Parathyroid adenoma (tissue), 2 donors: Measurements from ENCODE around the gene ZSCAN9.

Experiments used
- H2AFZ ChIP-seq: fragments of 300-600 bp; sonication (generic); one replicate; pipeline ENCODE4 v1.7.0; 2017; ENCODE audit warnings: antibody characterized with exemption, mild to moderate bottlenecking
- H3K27ac ChIP-seq: fragments of 300-600 bp; sonication (generic); one replicate; pipeline ENCODE4 v1.7.0; 2017
- H3K27me3 ChIP-seq: fragments of 300-600 bp; sonication (generic); one replicate; pipeline ENCODE4 v1.7.0; 2017; ENCODE audit warnings: low read length; ENCODE audit not compliant: control insufficient read depth, insufficient read depth
- H3K36me3 ChIP-seq: fragments of 300-600 bp; sonication (generic); one replicate; pipeline ENCODE4 v1.7.0; 2017; ENCODE audit warnings: low read length; ENCODE audit not compliant: control insufficient read depth, insufficient read depth
- H3K4me1 ChIP-seq: fragments of 300-600 bp; sonication (generic); one replicate; pipeline ENCODE4 v1.7.0; 2017; ENCODE audit warnings: control low read depth
- H3K4me2 ChIP-seq: fragments of 300-600 bp; sonication (generic); one replicate; pipeline ENCODE4 v1.7.0; 2017; ENCODE audit warnings: low read length
- H3K4me3 ChIP-seq: fragments of 300-600 bp; sonication (generic); one replicate; pipeline ENCODE4 v1.7.0; 2017; ENCODE audit warnings: low read depth, low read length
- H3K79me2 ChIP-seq: fragments of 300-600 bp; sonication (generic); one replicate; pipeline ENCODE4 v1.7.0; 2017; ENCODE audit warnings: control low read depth
- H3K9ac ChIP-seq: fragments of 300-600 bp; sonication (generic); one replicate; pipeline ENCODE4 v1.7.0; 2017; ENCODE audit warnings: mild to moderate bottlenecking
- H3K9me3 ChIP-seq: fragments of 300-600 bp; sonication (generic); one replicate; pipeline ENCODE4 v1.7.0; 2017; ENCODE audit warnings: low read length; ENCODE audit not compliant: control insufficient read depth
- TF ChIP-seq, protein P1 (sequence below): fragments of 300-600 bp; sonication (generic); IDR thresholded peaks from one replicate; pipeline ENCODE4 v1.7.0; 2017; ENCODE audit warnings: antibody characterized with exemption, mild to moderate bottlenecking
- donor health status: primary hyperparathyroidism.

ZSCAN9 gene

DNA sequence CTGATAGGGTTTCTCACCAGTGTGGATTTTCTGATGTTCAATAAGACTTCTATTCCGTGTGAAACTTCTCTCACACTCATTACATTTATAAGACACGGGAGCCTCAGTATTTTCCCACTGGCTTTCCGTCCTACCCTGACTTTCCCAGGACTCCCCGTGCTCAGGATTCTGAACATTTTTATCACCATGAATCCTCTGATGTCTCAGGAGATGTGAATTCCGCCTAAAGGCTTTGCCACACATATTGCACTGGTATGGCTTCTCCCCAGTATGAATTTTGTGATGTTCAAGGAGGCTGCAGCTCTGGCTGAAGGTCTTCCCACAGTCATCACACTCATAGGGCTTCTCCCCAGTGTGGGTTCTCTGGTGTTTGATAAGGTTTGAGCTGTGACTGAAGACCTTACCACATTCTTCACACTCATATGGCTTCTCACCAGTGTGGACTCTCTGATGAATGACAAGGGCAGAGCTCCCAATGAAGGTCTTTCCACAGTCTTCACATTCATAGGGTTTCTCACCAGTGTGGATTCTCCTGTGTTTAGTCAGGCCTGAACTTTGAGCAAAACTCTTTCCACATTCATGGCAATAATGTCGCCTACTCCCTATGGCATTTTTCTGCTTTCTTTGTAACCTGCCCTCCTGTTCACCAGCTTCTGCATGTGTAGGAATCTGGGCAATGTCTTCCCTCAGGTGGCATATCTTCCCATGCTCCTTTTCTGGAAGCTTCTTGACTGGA, 20.3 kb downstream of the ZSCAN9 start:
- no peaks in the 10 kb centered on the region for H3K27me3 ChIP-seq
- no peak overlapping the region for H3K4me2 ChIP-seq
- no peaks in the 10 kb centered on the region for H3K9me3 ChIP-seq
- H2AFZ ChIP-seq, result no peak overlapping the region
- no peaks in the 10 kb centered on the region for H3K4me1 ChIP-seq
- H3K4me3 ChIP-seq, result no peak overlapping the region
- no peak overlapping the region for H3K9ac ChIP-seq
- no peaks in the 10 kb centered on the region for H3K36me3 ChIP-seq
- H3K27ac ChIP-seq, result no peak overlapping the region
- H3K79me2 ChIP-seq, result no peaks in the 10 kb centered on the region
- TF ChIP-seq, protein P1, sequence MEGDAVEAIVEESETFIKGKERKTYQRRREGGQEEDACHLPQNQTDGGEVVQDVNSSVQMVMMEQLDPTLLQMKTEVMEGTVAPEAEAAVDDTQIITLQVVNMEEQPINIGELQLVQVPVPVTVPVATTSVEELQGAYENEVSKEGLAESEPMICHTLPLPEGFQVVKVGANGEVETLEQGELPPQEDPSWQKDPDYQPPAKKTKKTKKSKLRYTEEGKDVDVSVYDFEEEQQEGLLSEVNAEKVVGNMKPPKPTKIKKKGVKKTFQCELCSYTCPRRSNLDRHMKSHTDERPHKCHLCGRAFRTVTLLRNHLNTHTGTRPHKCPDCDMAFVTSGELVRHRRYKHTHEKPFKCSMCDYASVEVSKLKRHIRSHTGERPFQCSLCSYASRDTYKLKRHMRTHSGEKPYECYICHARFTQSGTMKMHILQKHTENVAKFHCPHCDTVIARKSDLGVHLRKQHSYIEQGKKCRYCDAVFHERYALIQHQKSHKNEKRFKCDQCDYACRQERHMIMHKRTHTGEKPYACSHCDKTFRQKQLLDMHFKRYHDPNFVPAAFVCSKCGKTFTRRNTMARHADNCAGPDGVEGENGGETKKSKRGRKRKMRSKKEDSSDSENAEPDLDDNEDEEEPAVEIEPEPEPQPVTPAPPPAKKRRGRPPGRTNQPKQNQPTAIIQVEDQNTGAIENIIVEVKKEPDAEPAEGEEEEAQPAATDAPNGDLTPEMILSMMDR, result no peak

DNA sequence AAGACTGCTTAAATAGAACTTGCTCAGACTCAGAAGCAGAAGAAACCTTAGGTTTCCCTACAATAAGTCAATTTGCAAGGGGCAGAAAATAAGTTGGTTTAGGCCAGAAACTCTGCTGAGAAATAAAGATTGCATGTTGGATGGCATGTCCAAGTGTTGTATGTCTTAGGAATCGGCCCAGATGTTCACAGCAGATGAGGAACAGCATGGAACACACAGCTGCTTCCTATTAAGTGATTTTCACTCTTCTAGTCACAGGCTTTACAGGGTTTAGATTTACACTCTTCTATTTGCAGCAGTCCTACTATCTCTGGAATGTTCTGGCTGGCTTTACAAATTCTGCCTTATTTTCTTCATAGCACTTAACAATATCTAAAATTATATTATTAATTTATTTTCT, 23.8 kb downstream of the ZSCAN9 start:
- Histone ChIP-seq H3K36me3 (no peaks in the 10 kb centered on the region), H3K9me3 (no peaks in the 10 kb centered on the region), H3K27ac (no peak overlapping the region), H2AFZ (no peak overlapping the region), H3K4me1 (peaks cover 4% of the 10 kb centered on the region), H3K9ac (no peak overlapping the region), H3K79me2 (no peaks in the 10 kb centered on the region), H3K4me3 (no peak overlapping the region), H3K27me3 (no peaks in the 10 kb centered on the region), H3K4me2 (no peak overlapping the region)
- TF ChIP-seq, protein P1, result no peak

DNA sequence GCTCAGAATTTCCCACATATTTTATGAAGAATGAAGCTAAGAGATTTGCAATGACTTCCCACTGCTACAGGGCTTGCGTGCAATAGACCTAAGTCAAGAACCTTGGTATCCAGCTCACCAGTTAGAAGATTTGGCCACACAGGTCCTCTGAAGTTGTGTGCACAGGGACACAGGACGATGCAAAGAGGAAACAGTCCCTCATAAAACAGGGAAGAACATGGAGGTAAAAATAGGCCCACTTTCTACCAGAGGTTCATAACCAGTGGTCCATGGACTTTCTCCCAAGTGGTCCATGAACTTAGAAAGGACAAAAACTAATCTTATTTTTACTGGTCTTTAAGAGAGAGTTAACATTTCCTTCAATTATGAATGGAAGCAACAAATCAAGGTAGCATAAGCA, 25.7 kb downstream of the ZSCAN9 start:
- H3K9ac ChIP-seq, result no peak overlapping the region
- peaks cover 4% of the 10 kb centered on the region for H3K4me1 ChIP-seq
- H3K4me3 ChIP-seq, result peak overlapping the region; percentile 79
- no peak overlapping the region for H3K27ac ChIP-seq
- no peaks in the 10 kb centered on the region for H3K27me3 ChIP-seq
- no peaks in the 10 kb centered on the region for H3K9me3 ChIP-seq
- H3K4me2 ChIP-seq, result peak overlapping the region; percentile 2
- TF ChIP-seq, protein P1, result no peak
- no peak overlapping the region for H2AFZ ChIP-seq
- H3K79me2 ChIP-seq, result no peaks in the 10 kb centered on the region
- no peaks in the 10 kb centered on the region for H3K36me3 ChIP-seq

DNA sequence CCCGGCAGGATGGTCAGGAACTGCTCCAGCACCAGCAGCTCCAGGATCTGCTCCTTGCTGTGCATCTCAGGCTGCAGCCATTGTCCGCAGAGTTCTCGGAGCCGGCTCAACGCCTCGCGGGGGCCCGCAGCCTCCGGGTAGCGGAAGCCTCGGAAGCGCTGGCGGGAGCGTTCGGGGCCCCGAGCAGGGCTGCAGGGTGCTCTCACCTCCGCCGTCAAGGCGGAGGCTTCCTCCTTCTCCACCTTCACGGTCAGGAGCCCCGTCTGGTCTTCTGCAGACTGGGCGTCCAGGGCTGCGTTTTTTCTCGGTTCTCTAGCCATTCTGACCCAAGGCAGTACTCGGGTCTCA, 26.6 kb downstream of the ZSCAN9 start:
- peak overlapping the region; percentile 25 for H3K27ac ChIP-seq
- TF ChIP-seq, protein P1, result no peak

More for the DNA sequence above, 26.6 kb downstream of the ZSCAN9 start:
- Histone ChIP-seq H3K9ac (peak overlapping the region; percentile 33), H3K79me2 (no peaks in the 10 kb centered on the region), H3K4me3 (peak overlapping the region; percentile 79), H3K9me3 (no peaks in the 10 kb centered on the region), H3K36me3 (no peaks in the 10 kb centered on the region), H3K27me3 (no peaks in the 10 kb centered on the region), H3K4me2 (peak overlapping the region; percentile 85), H2AFZ (peak overlapping the region; percentile 99), H3K4me1 (peaks cover 4% of the 10 kb centered on the region)
